GM23338 (cell line): Measurements from ENCODE around the gene KIAA1328.

ENCODE experiments used
- CREB1 ChIP-seq: fragments of 250-450 bp; sonication (Bioruptor Pico); IDR thresholded peaks from 2 replicates; pipeline ENCODE4 v1.5.0; 2020; ENCODE audit warnings: low read depth, mild to moderate bottlenecking, moderate library complexity
- EZH2 ChIP-seq: fragments of 200-600 bp; sonication (generic); IDR thresholded peaks from one replicate; pipeline ENCODE4 v1.8.0; 2017; ENCODE audit warnings: antibody characterized with exemption, mild to moderate bottlenecking, low read depth; ENCODE audit not compliant: unreplicated experiment
- POLR2AphosphoS5 ChIP-seq: IDR thresholded peaks from 2 replicates; pipeline ENCODE4 v1.6.1; 2016; ENCODE audit warnings: antibody characterized with exemption, low read depth
- TF ChIP-seq, protein P1 (sequence below), 2 experiments: fragments of 200-600 bp in 1 of 2; sonication (generic) in 1 of 2; conservative IDR thresholded peaks; 2 replicates each; pipeline versions ENCODE4 v1.5.1 to v1.6.1; 2016 to 2017; ENCODE audit warnings: antibody characterized with exemption in 2 of 2, low read depth in 2 of 2, mild to moderate bottlenecking in 2 of 2, moderate library complexity in 1 of 2
- TF ChIP-seq, protein P2 (sequence below): fragments of 250-450 bp; sonication (Bioruptor Pico); IDR thresholded peaks from 2 replicates; pipeline ENCODE4 v1.5.0; 2020; ENCODE audit warnings: mild to moderate bottlenecking, moderate library complexity
- TF ChIP-seq, protein P3 (sequence below): IDR thresholded peaks from one replicate; pipeline ENCODE4 v1.6.1; 2018; ENCODE audit warnings: antibody characterized with exemption; ENCODE audit not compliant: unreplicated experiment

DNA sequence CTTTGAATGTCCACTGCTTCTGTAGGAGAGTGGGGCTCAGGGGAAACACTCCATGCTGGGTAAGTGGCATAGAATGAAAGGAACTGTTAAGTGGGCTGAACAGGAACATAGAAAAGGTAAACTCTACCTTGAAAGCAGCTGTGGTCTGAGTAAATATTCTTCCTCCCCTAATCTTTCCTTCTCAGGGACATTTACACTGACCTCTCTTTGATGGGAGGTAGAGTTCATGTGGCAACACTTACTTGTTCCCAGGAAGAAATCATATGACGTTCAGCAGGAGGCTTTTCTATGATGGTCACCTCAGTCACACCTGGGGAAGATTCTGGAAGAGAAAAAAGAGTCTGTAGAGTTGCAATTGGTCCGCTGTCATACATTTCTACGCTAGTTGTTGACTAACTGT, 10.3 kb upstream of the KIAA1328 start:
- TF ChIP-seq, protein P1, sequence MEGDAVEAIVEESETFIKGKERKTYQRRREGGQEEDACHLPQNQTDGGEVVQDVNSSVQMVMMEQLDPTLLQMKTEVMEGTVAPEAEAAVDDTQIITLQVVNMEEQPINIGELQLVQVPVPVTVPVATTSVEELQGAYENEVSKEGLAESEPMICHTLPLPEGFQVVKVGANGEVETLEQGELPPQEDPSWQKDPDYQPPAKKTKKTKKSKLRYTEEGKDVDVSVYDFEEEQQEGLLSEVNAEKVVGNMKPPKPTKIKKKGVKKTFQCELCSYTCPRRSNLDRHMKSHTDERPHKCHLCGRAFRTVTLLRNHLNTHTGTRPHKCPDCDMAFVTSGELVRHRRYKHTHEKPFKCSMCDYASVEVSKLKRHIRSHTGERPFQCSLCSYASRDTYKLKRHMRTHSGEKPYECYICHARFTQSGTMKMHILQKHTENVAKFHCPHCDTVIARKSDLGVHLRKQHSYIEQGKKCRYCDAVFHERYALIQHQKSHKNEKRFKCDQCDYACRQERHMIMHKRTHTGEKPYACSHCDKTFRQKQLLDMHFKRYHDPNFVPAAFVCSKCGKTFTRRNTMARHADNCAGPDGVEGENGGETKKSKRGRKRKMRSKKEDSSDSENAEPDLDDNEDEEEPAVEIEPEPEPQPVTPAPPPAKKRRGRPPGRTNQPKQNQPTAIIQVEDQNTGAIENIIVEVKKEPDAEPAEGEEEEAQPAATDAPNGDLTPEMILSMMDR (conservative IDR thresholded peaks at IDR 0.05; ENCODE audit: low read depth in 2 of 2) = no peak
- TF ChIP-seq POLR2AphosphoS5 = no peak
- TF ChIP-seq, protein P2, sequence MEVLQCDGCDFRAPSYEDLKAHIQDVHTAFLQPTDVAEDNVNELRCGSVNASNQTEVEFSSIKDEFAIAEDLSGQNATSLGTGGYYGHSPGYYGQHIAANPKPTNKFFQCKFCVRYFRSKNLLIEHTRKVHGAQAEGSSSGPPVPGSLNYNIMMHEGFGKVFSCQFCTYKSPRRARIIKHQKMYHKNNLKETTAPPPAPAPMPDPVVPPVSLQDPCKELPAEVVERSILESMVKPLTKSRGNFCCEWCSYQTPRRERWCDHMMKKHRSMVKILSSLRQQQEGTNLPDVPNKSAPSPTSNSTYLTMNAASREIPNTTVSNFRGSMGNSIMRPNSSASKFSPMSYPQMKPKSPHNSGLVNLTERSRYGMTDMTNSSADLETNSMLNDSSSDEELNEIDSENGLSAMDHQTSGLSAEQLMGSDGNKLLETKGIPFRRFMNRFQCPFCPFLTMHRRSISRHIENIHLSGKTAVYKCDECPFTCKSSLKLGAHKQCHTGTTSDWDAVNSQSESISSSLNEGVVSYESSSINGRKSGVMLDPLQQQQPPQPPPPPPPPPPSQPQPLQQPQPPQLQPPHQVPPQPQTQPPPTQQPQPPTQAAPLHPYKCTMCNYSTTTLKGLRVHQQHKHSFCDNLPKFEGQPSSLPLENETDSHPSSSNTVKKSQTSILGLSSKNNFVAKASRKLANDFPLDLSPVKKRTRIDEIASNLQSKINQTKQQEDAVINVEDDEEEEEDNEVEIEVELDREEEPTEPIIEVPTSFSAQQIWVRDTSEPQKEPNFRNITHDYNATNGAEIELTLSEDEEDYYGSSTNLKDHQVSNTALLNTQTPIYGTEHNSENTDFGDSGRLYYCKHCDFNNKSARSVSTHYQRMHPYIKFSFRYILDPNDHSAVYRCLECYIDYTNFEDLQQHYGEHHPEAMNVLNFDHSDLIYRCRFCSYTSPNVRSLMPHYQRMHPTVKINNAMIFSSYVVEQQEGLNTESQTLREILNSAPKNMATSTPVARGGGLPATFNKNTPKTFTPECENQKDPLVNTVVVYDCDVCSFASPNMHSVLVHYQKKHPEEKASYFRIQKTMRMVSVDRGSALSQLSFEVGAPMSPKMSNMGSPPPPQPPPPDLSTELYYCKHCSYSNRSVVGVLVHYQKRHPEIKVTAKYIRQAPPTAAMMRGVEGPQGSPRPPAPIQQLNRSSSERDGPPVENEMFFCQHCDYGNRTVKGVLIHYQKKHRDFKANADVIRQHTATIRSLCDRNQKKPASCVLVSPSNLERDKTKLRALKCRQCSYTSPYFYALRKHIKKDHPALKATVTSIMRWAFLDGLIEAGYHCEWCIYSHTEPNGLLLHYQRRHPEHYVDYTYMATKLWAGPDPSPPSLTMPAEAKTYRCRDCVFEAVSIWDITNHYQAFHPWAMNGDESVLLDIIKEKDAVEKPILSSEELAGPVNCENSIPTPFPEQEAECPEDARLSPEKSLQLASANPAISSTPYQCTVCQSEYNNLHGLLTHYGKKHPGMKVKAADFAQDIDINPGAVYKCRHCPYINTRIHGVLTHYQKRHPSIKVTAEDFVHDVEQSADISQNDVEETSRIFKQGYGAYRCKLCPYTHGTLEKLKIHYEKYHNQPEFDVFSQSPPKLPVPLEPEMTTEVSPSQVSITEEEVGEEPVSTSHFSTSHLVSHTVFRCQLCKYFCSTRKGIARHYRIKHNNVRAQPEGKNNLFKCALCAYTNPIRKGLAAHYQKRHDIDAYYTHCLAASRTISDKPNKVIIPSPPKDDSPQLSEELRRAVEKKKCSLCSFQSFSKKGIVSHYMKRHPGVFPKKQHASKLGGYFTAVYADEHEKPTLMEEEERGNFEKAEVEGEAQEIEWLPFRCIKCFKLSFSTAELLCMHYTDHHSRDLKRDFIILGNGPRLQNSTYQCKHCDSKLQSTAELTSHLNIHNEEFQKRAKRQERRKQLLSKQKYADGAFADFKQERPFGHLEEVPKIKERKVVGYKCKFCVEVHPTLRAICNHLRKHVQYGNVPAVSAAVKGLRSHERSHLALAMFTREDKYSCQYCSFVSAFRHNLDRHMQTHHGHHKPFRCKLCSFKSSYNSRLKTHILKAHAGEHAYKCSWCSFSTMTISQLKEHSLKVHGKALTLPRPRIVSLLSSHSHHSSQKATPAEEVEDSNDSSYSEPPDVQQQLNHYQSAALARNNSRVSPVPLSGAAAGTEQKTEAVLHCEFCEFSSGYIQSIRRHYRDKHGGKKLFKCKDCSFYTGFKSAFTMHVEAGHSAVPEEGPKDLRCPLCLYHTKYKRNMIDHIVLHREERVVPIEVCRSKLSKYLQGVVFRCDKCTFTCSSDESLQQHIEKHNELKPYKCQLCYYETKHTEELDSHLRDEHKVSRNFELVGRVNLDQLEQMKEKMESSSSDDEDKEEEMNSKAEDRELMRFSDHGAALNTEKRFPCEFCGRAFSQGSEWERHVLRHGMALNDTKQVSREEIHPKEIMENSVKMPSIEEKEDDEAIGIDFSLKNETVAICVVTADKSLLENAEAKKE = no peak
- TF ChIP-seq CREB1 (CRISPR knock-in tag) = no peak
- TF ChIP-seq, protein P3, sequence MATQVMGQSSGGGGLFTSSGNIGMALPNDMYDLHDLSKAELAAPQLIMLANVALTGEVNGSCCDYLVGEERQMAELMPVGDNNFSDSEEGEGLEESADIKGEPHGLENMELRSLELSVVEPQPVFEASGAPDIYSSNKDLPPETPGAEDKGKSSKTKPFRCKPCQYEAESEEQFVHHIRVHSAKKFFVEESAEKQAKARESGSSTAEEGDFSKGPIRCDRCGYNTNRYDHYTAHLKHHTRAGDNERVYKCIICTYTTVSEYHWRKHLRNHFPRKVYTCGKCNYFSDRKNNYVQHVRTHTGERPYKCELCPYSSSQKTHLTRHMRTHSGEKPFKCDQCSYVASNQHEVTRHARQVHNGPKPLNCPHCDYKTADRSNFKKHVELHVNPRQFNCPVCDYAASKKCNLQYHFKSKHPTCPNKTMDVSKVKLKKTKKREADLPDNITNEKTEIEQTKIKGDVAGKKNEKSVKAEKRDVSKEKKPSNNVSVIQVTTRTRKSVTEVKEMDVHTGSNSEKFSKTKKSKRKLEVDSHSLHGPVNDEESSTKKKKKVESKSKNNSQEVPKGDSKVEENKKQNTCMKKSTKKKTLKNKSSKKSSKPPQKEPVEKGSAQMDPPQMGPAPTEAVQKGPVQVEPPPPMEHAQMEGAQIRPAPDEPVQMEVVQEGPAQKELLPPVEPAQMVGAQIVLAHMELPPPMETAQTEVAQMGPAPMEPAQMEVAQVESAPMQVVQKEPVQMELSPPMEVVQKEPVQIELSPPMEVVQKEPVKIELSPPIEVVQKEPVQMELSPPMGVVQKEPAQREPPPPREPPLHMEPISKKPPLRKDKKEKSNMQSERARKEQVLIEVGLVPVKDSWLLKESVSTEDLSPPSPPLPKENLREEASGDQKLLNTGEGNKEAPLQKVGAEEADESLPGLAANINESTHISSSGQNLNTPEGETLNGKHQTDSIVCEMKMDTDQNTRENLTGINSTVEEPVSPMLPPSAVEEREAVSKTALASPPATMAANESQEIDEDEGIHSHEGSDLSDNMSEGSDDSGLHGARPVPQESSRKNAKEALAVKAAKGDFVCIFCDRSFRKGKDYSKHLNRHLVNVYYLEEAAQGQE = no peak
- no peak for TF ChIP-seq EZH2
